Lower leg skin (tissue), 4 donors: ENCODE data around the gene LRRC47. TPM values are rescaled to one million over a fixed set of nuclear protein-coding genes. Genes with fewer than 3 reads are reported as not detected.
"Not testable (repeated sequence)": the region's sequence is repeated elsewhere in the genome, so short reads cannot be mapped to it uniquely, and the experiment has no call there.

ENCODE experiments used
- DNase-seq, 2 donors: peaks; one replicate each; pipeline ENCODE4 v3.0.0-alpha.2; 2019; ENCODE audit warnings: low spot score in 2 of 2
- H3K4me3 ChIP-seq: fragments of 200-600 bp; sonication (generic); 2 replicates; pipeline ENCODE4 v1.5.1; 2017; ENCODE audit warnings: mild to moderate bottlenecking, low read depth; ENCODE audit not compliant: poor library complexity, severe bottlenecking
- CTCF ChIP-seq, 3 donors: fragments of 450-650 bp; IDR thresholded peaks; one replicate each; pipeline ENCODE4 v1.5.1; 2016; ENCODE audit warnings: antibody characterized with exemption in 3 of 3, mild to moderate bottlenecking in 3 of 3, moderate library complexity in 2 of 3
- POLR2A ChIP-seq, 2 donors: fragments of 450-650 bp; IDR thresholded peaks; one replicate each; pipeline ENCODE4 v1.6.1; 2016 to 2017; ENCODE audit warnings: antibody characterized with exemption in 2 of 2, mild to moderate bottlenecking in 1 of 2, moderate library complexity in 1 of 2
- WGBS, 2 donors: methylation state at CpG; one replicate each; pipeline ENCODE4 v1.1.5; 2018; 5-methylcytosine and 5-hydroxymethylcytosine counted together
- intact Hi-C: fragments of 100-400 bp; cut with DNase I; formaldehyde crosslinking; loops from one replicate; pipeline ENCODE4 v1.15.0; 2023; ENCODE audit warnings: low total_unique reads
- total RNA-seq, 4 donors: library from RNA; depleted of rRNA; stranded (reverse); fragments of >200 nt; gene quantifications; one replicate each; pipeline ENCODE4 v1.1.0, GENCODE V29; 2016

LRRC47 gene
- total RNA-seq, 4 donors from 2014 or later: 43.6 to 55.3 (median 49.7) TPM

GRCh38 chr1:3805038-3805437, 8.7 kb upstream of the LRRC47 start:
- no peak overlapping the region for H3K4me3 ChIP-seq

DNA sequence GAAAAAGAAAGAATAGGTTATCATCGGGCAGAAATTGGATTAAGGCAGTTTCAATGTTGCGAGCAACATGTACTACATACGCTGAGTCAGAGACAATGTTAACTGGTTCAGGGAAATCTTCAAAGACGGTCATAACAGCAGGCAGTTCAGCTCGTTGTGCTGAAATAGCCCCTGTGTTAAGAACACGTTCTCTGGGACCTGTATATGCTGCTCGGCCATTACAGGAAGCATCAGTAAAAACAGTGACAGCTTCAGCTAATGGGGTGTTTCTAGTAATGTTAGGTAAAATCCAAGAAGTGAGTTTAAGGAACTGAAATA, 8.3 kb upstream of the LRRC47 start:
- H3K4me3 ChIP-seq, intact Hi-C loops, DNase-seq: not testable (repeated sequence)
- WGBS, 2 donors: 53 to 72% methylated on average over 7 of the region's 7 CpGs

More at GRCh38 chr1:3805038-3805437, 8.7 kb upstream of the LRRC47 start:
- 72 to 74% methylated on average over 11 of the region's 11 CpGs for WGBS, 2 donors
- TF ChIP-seq CTCF (IDR thresholded peaks at IDR 0.05): no peak
- TF ChIP-seq POLR2A (IDR thresholded peaks at IDR 0.05): no peak
- intact Hi-C loops: no loop called here
- DNase-seq: no peak

DNA sequence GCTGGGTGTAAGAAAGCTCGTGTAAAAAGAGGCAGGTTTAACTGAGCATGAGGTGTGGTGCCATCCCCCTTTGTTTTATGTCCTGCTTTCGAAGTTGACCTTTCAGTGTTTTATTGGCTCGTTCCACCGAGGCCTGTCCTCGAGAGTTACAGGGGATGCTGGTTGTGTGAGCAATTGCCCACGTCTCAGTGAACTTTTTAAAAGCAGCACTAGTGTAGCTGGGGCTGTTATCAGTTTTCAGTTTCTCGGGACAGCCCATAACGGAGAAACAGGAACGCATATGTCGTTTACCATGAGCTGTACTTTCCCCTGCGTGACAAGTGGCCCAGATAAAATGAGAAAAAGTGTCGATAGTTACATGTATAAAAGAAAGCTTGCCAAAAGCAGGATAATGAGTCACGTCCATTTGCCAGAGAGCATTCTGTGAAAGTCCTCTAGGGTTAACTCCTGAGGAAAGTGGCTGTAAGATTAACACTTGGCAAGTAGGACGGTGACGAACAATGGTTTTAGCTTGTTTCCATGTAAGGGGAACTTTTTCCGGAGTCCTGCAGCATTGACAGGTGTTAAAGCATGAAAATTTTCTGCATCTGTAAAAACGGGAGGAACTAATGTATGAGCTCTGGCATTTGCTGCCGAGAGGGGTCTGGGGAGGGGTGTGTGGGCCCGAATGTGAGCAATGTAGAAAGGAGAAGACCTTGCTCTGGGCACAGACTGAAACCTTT, 7.8 kb upstream of the LRRC47 start:
- no peak for DNase-seq
- intact Hi-C loops: no loop called here
- no peak overlapping the region for H3K4me3 ChIP-seq
- 64 to 71% methylated on average over 19 of the region's 19 CpGs for WGBS, 2 donors
- TF ChIP-seq POLR2A (IDR thresholded peaks at IDR 0.05) (no peak), CTCF (IDR thresholded peaks at IDR 0.05) (no peak)

- DNase-seq, intact Hi-C loops, H3K4me3 ChIP-seq: not testable (repeated sequence)
- 83 to 85% methylated on average over 3 of the region's 3 CpGs for WGBS, 2 donors
Observed at GRCh38 chr1:3800795-3801194, 4.5 kb upstream of the LRRC47 start.

GRCh38 chr1:3799976-3800685, 3.8 kb upstream of the LRRC47 start:
- WGBS, 2 donors: 69 to 79% methylated on average over 8 to 10 of the region's 11 CpGs
- DNase-seq: no peak
- intact Hi-C loops: loop anchor here (5.0 kb wide), 1 partner anchor 178 kb away; no protein-coding TSS in a partner anchor
- TF ChIP-seq CTCF (IDR thresholded peaks at IDR 0.05) (no peak), POLR2A (IDR thresholded peaks at IDR 0.05) (no peak)
- H3K4me3 ChIP-seq: no peak overlapping the region

GRCh38 chr1:3795453-3796214, 664 bp downstream of the LRRC47 start:
- WGBS, 2 donors: 5 to 10% methylated on average over 26 to 45 of the region's 53 CpGs
- intact Hi-C loops: loop anchor here (5.0 kb wide), 1 partner anchor 173 kb away; no protein-coding TSS in a partner anchor
- peak in 1 of 2 donors; percentile 82 for DNase-seq
- peak overlapping the region; percentile 75 for H3K4me3 ChIP-seq
- no peak for TF ChIP-seq POLR2A (IDR thresholded peaks at IDR 0.05)
- no peak for TF ChIP-seq CTCF (IDR thresholded peaks at IDR 0.05)
